Rectal smooth muscle tissue (tissue), 1 donor: ENCODE data around the gene CRYBA2.

Experiments
- H3K27ac ChIP-seq: one replicate; pipeline ENCODE4 v1.7.0; 2013; ENCODE audit warnings: low read depth, low read length, inconsistent platforms
- H3K27me3 ChIP-seq: one replicate; pipeline ENCODE4 v1.7.0; 2013; ENCODE audit warnings: low read length; ENCODE audit not compliant: control insufficient read depth, insufficient read depth
- H3K36me3 ChIP-seq: one replicate; pipeline ENCODE4 v1.7.0; 2013; ENCODE audit warnings: low read length; ENCODE audit not compliant: control insufficient read depth, insufficient read depth
- H3K4me1 ChIP-seq: one replicate; pipeline ENCODE4 v1.7.0; 2013; ENCODE audit warnings: low read length; ENCODE audit not compliant: control insufficient read depth, insufficient read depth
- H3K4me3 ChIP-seq: one replicate; pipeline ENCODE4 v1.7.0; 2013; ENCODE audit warnings: low read length
- H3K9ac ChIP-seq: one replicate; pipeline ENCODE4 v1.7.0; 2013; ENCODE audit warnings: low read length

The CRYBA2 gene

GRCh38 chr2:218981881-218982585, 11.2 kb downstream of the CRYBA2 start:
- Histone ChIP-seq H3K36me3 (no peaks in the 10 kb centered on the region), H3K27ac (no peak overlapping the region), H3K4me3 (peak overlapping the region; percentile 43), H3K4me1 (no peaks in the 10 kb centered on the region), H3K9ac (no peak overlapping the region), H3K27me3 (peaks cover 56% of the 10 kb centered on the region)

- H3K36me3 ChIP-seq = no peaks in the 10 kb centered on the region
- H3K27ac ChIP-seq = no peak overlapping the region
- no peak overlapping the region for H3K9ac ChIP-seq
- H3K27me3 ChIP-seq = peaks cover 51% of the 10 kb centered on the region
- H3K4me3 ChIP-seq = peak overlapping the region; percentile 31
- H3K4me1 ChIP-seq = no peaks in the 10 kb centered on the region
These were observed 11.8 kb downstream of the CRYBA2 start for GRCh38 chr2:218981390-218981880.

DNA sequence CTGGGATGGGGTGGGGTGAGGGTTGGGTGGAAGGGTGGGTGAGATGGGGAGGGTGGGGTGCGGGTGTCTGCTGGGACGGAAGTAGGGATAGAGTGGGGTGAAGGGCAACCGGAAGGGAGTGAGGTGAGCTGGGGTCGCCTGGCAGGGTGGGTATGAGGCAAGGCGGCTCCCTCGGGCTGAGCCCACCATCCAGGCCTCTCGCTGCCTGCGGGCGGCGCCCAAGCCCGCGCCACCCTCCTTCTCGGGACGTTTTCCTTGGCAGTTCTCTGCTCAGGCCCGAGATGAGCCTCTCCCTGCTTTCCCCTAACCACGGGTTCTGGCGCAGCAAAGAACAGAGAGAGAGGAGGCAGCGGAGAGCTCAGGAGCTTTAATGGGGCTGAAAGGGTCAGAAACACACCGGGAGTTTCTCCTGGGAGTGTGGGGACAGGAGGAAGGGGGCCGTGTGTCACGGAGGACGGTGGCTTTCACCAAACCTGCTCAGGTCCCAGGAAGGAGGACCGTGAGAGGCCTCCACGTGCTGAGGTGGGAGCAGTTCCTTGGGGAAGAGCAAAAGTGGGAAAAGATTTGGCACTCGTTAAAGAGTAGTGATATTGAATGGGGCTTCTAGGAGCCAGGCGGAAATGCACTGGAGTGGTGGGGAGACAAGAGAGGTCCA, 12.4 kb downstream of the CRYBA2 start:
- peak overlapping the region; percentile 31 for H3K4me3 ChIP-seq

GRCh38 chr2:218979846-218980734, 13.1 kb downstream of the CRYBA2 start:
- H3K4me1 ChIP-seq = no peaks in the 10 kb centered on the region
- H3K27me3 ChIP-seq = peaks cover 39% of the 10 kb centered on the region
- H3K4me3 ChIP-seq = peak overlapping the region; percentile 51
- no peaks in the 10 kb centered on the region for H3K36me3 ChIP-seq
- H3K27ac ChIP-seq = no peak overlapping the region
- H3K9ac ChIP-seq = no peak overlapping the region

More for the DNA sequence above, 12.4 kb downstream of the CRYBA2 start:
- Histone ChIP-seq H3K9ac (no peak overlapping the region), H3K36me3 (no peaks in the 10 kb centered on the region), H3K4me1 (no peaks in the 10 kb centered on the region), H3K27me3 (peaks cover 45% of the 10 kb centered on the region), H3K27ac (no peak overlapping the region)

GRCh38 chr2:218975060-218975777, 18.0 kb downstream of the CRYBA2 start:
- Histone ChIP-seq H3K27ac (no peak overlapping the region), H3K9ac (no peak overlapping the region), H3K27me3 (peaks cover 6% of the 10 kb centered on the region), H3K4me3 (no peak overlapping the region), H3K36me3 (no peaks in the 10 kb centered on the region), H3K4me1 (no peaks in the 10 kb centered on the region)

DNA sequence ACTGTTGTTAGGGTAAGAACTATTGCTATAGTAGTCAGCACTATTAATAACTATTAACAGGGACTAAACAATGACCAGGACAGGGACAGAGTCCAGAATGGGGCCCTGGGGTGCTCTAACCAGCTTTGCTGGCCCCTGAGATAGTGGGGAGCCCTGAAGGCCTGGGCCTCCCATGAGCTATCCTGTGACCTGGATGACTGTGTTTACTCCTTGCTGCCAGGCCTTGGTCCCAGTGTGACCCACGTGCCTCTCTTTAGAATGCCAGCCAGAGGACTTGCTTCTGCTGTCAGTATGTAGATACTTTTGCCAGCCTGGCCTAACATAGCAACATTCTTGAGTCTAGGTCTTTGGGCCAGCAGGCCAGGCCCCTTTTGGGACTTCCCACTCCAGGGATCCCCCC, 22.3 kb downstream of the CRYBA2 start:
- no peak overlapping the region for H3K27ac ChIP-seq

GRCh38 chr2:218964041-218964771, 29.0 kb downstream of the CRYBA2 start:
- no peak overlapping the region for H3K4me3 ChIP-seq
- H3K36me3 ChIP-seq = no peaks in the 10 kb centered on the region
- H3K9ac ChIP-seq = no peak overlapping the region
- H3K27me3 ChIP-seq = peaks cover 38% of the 10 kb centered on the region
- H3K27ac ChIP-seq = no peak overlapping the region
- H3K4me1 ChIP-seq = no peaks in the 10 kb centered on the region

More for the DNA sequence above, 22.3 kb downstream of the CRYBA2 start:
- Histone ChIP-seq H3K4me3 (no peak overlapping the region), H3K36me3 (no peaks in the 10 kb centered on the region), H3K9ac (no peak overlapping the region), H3K4me1 (no peaks in the 10 kb centered on the region), H3K27me3 (no peaks in the 10 kb centered on the region)

GRCh38 chr2:218963601-218964000, 29.6 kb downstream of the CRYBA2 start:
- H3K4me1 ChIP-seq = no peaks in the 10 kb centered on the region
- peaks cover 44% of the 10 kb centered on the region for H3K27me3 ChIP-seq
- H3K36me3 ChIP-seq = no peaks in the 10 kb centered on the region
- no peak overlapping the region for H3K9ac ChIP-seq
- H3K27ac ChIP-seq = no peak overlapping the region
- H3K4me3 ChIP-seq = no peak overlapping the region

GRCh38 chr2:218962859-218963492, 30.2 kb downstream of the CRYBA2 start:
- no peaks in the 10 kb centered on the region for H3K36me3 ChIP-seq
- no peaks in the 10 kb centered on the region for H3K4me1 ChIP-seq
- H3K9ac ChIP-seq = no peak overlapping the region
- no peak overlapping the region for H3K4me3 ChIP-seq
- no peak overlapping the region for H3K27ac ChIP-seq
- H3K27me3 ChIP-seq = peaks cover 47% of the 10 kb centered on the region

GRCh38 chr2:218961651-218962570, 31.3 kb downstream of the CRYBA2 start:
- H3K9ac ChIP-seq = no peak overlapping the region
- peaks cover 48% of the 10 kb centered on the region for H3K27me3 ChIP-seq
- no peak overlapping the region for H3K4me3 ChIP-seq
- H3K4me1 ChIP-seq = no peaks in the 10 kb centered on the region
- H3K36me3 ChIP-seq = no peaks in the 10 kb centered on the region
- no peak overlapping the region for H3K27ac ChIP-seq
